GM12872 (cell line): ENCODE data around the gene REL.

Experiments used
- TF ChIP-seq, protein P1 (sequence below): IDR thresholded peaks from 3 replicates; pipeline ENCODE4 v1.5.1; 2011; ENCODE audit warnings: low read depth, mild to moderate bottlenecking, low read length, moderate library complexity; ENCODE audit not compliant: insufficient read depth

The REL gene

DNA sequence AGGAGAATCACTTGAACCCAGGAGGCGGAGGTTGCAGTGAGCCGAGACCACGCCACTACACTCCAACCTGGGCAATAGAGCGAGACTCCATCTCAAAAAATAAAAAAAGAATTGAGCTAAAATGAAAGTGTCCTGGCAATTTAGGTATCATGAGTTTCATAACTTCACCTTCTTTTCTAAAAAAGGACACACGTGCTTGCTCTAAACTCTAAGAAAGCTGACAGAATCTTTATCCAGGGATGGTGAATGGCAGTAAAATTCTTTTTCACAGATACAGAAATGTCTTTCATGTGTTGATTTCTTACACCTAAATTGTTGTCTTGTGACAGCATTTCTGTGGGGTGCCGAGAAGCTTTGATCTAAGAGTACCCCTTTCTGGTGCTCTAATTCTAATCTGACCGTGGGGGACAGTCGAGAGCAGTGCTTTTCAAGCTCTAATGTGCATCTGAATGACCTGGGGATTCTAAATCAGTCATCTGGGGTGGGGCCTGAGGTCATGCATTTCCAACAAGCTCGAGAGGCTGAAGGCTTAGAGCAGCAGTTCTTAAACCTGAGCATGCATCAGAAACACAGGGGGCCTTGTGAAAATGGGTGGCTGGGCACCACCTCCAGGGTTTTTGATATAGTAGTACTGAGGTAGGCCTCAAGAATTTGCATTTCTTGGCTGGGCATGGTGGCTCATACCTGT lies 42.1 kb upstream of the REL start:
- TF ChIP-seq, protein P1, sequence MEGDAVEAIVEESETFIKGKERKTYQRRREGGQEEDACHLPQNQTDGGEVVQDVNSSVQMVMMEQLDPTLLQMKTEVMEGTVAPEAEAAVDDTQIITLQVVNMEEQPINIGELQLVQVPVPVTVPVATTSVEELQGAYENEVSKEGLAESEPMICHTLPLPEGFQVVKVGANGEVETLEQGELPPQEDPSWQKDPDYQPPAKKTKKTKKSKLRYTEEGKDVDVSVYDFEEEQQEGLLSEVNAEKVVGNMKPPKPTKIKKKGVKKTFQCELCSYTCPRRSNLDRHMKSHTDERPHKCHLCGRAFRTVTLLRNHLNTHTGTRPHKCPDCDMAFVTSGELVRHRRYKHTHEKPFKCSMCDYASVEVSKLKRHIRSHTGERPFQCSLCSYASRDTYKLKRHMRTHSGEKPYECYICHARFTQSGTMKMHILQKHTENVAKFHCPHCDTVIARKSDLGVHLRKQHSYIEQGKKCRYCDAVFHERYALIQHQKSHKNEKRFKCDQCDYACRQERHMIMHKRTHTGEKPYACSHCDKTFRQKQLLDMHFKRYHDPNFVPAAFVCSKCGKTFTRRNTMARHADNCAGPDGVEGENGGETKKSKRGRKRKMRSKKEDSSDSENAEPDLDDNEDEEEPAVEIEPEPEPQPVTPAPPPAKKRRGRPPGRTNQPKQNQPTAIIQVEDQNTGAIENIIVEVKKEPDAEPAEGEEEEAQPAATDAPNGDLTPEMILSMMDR, result peak; percentile 55

DNA sequence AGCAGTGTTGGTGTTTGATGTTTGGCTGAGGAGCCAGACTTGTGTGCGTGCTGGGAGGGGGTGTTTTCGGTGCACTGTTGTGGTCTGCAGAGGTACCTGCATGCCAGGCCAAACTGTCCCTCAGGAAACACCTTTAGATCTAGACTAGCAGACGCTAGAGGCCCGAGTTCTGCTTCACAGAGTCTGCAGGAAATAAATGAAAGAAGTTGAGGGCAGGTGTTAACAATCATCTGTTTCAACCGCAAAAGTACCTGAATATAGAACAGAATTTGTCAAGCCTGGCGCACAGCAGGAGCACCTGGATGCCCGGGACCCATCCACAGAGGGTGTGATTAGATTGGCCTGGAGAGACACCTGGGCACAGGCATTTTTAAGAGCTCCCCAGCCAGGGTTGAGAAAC lies 40.5 kb upstream of the REL start:
- TF ChIP-seq, protein P1, result no peak

DNA sequence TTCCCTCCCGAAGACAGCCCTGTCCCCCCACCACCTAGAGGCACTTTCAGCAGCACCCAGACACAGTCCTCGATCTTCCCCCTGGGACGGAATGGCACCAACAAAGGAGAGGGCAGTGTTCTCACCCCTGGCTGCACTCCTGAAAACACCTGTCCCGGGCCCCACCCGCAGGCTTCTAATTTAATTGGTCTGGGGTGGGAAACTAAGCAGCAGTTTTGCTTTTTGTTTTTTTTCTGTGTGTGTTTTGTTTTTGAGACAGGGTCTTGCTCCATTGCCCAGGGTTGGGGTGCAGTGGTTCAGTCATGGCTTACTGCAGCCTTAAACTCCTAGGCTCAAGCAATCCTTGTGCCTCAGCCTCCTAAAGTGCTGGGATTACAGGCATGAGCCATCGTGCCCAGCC lies 38.4 kb upstream of the REL start:
- TF ChIP-seq, protein P1, result no peak

DNA sequence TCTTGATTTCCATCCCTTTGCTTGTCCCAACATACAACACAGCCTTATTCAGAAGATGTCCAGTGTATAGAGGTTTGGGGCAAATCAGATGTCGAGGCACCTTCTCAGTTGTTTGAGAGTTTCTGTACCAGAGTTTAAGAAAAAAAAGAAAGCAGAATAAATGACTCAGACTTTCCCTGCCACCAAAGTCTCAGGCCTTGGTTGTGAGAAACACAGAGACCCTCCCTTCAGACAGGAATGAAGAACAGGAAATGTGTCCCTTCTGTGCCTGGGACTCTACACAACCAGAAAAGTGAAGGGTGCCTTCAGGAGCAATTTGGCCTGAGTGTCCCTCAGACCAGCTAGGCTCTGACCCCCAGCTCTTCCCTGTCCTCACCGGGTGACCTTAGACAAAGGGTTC lies 37.3 kb upstream of the REL start:
- TF ChIP-seq, protein P1, result no peak

- TF ChIP-seq, protein P1, result no peak
These were observed 33.5 kb upstream of the REL start for GRCh38 chr2:60847854-60848253.

DNA sequence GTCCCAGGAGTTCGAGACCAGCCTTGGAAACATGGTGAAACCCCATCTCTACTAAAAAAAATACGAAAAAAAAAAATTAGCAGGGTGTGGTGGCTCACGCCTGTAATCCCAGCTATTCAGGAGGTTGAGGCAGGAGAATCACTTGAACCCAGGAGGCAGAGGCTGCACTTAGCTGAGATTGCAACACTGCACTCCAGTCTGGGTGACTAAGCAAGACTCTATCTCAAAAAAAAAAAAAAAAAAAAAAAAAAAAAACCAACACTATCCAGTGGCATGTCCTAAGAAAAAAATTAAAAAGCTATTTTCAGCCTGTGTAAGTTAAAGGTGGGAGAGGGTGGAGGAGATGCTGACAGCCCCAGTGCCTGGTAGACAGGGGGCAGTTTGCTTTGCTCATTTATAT lies 32.2 kb upstream of the REL start:
- TF ChIP-seq, protein P1, result no peak

- TF ChIP-seq, protein P1, result no peak
These were observed 29.0 kb upstream of the REL start for GRCh38 chr2:60852282-60852860.
